HG02571 (cell line): ENCODE measurements around the gene CDH4.

Experiments used
- ATAC-seq: cut with Tn5 transposase; IDR thresholded peaks from one replicate; pipeline ENCODE4 v1.9.1; 2021; ENCODE audit warnings: mild to moderate bottlenecking, moderate library complexity; ENCODE audit not compliant: unreplicated experiment

CDH4 gene

GRCh38 chr20:61613917-61614705 lies 362.1 kb downstream of the CDH4 start:
- no peak for ATAC-seq

- ATAC-seq: no peak
Observed at GRCh38 chr20:61614706-61615100, 362.6 kb downstream of the CDH4 start.

GRCh38 chr20:61615806-61616205 lies 363.7 kb downstream of the CDH4 start:
- ATAC-seq: no peak

GRCh38 chr20:61619751-61620150 lies 367.7 kb downstream of the CDH4 start:
- ATAC-seq: no peak

GRCh38 chr20:61620174-61620573 lies 368.1 kb downstream of the CDH4 start:
- no peak for ATAC-seq

DNA sequence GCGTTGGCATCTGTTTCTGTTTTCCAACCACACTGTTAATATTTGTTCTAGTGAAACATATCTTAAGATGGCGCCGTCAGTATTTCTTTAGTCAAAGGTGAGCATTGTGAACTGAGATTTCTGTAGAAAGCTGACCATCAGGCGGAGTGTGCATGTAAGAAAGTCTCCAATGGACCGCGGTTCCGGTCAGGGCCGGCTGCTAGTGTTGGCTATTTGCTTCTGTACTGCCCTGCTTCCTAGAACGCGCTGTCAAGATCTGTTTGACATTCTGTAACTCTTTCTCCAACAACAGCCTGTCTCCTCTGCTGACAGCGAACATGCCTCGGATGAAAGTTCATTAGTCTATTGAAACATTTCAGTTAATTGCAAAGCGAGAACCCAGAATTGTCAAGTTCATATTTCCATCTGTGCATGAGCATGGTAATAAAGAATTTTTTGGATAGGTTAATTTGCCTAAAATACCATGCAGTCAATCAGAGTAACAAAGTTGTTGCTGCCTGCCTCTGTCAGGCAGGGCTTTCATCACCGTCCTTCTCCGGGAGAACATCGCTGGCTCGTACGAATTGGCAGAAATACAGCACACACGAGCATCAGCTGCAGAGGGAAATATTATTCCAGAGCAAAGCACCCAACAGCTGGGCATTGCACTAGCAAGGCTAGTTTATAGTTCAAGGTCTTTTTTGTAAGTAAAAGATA lies 369.1 kb downstream of the CDH4 start:
- ATAC-seq: no peak

DNA sequence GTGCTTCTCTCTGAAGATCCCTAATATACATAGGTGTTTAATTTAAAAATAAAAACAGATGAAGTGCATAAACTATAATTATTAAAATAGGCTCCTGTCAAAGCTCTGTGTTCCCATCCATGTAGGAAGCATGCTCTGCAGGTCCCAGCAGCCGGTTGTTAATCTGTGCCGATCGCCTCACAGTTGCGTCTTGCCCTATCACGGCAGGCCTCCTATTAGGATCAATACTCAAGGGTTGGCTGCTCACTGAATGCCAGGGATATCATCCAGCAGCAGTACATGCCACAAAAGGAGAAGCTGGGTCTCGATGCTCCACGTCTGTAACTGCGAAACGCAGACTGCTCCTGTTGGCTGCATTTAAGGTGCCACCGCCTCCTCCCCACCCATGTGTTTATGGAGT lies 369.8 kb downstream of the CDH4 start:
- ATAC-seq: no peak

DNA sequence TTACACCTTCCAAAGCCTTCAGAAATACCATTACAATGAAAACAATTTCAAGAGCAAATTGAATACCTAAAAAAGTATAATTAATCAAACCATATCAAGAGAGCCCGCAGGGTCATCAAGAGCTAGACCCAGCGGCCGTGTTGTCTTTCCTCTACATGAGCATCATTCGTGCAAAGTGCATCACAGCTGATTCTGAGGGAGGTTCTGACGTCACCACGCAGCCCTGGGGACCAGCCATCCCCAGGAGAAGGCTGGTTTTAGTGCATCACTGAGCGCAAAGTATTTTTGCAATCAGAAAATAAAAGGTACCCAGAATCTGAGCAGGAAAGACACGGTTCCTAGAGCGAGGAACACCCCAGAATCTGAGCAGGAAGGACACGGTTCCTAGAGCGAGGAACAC lies 371.4 kb downstream of the CDH4 start:
- no peak for ATAC-seq

DNA sequence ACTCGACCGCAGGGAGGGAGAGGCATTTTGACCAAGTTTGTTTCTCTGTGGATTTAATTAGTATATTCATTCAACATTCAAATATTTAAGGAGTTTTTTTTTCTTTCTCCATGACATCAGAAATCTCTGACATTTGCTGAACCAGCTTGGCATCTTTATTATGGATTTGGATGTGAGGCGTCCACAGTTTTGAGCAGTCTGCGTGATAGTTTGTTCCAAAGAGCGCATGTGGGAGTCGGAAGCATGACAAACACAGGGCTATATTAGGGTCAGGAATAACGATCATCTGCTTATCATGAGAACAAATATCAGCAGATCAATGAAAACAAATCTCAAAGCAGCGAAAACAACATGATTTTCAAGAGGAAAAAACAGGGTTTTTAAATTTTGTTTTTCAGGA lies 373.2 kb downstream of the CDH4 start:
- no peak for ATAC-seq

DNA sequence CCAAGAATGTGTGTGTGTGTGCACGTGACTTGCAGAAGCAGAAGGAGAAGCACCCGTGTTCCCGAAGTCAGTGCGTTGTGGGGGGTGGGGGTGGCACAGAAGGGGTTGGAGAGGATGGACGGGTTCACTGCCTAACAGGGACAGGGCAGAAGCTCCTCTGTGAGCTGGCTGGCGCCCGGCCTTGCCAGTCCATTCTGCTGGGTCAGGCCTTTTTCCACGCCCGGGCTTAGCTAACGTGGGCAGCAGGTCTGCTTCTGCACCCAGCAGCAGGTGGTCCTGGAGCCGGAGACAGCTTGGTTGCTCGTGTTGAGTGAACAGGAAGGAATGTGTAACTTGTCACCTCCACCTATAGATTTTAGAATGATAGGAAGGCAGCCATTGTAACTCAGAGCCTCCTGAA lies 374.4 kb downstream of the CDH4 start:
- ATAC-seq: no peak

GRCh38 chr20:61627791-61628415 lies 375.8 kb downstream of the CDH4 start:
- no peak for ATAC-seq

- ATAC-seq: no peak
Observed at GRCh38 chr20:61628480-61628879, 376.4 kb downstream of the CDH4 start.

DNA sequence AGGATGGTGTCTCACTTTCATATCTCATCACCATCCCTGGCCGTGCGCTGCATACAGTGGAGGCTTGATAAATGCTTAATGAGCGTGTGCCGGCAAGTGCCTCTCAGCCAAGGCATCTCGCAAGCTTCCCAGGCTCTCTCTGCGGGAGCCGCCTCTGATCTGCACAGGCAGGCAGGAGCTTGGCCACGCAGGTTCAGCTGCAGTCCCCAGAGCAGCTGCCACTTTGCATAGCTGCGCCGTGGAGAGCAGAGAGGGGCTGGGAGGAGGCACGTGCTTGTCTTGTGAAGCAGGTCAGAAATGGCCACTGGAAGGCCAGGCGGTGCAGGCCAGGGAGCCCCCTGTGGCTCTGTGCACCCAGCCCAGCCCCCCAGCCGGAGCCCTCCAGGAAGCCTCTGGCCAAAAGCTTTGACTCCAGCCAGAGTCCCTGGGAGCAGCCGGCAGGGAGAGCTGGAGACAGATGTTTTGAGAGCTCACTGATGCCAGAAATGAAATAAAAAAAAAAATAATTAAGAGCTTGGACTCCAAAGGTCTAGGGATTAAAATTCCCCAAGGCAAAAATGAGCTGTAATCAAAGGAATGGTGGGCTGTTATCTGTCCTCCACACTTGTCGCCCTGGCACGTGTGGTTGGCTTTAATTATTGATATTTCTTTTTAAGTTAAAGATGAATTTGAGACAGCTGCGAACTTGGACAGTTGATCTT lies 377.0 kb downstream of the CDH4 start:
- ATAC-seq: no peak

- ATAC-seq: no peak
Observed at GRCh38 chr20:61629602-61630390, 377.7 kb downstream of the CDH4 start.

DNA sequence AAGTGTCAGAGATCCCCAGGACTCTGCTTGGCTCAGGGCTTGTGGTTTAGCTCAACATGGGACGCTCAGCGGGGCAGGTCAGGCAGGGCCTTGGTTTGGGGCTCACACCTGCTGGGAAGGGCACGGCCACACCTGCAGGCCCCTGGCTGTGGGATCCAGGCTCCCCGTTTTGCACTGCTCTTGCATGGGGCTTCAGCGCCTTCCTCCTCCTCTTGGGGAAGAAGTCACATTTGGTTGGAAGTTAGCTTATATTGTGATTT lies 378.3 kb downstream of the CDH4 start:
- ATAC-seq: no peak

DNA sequence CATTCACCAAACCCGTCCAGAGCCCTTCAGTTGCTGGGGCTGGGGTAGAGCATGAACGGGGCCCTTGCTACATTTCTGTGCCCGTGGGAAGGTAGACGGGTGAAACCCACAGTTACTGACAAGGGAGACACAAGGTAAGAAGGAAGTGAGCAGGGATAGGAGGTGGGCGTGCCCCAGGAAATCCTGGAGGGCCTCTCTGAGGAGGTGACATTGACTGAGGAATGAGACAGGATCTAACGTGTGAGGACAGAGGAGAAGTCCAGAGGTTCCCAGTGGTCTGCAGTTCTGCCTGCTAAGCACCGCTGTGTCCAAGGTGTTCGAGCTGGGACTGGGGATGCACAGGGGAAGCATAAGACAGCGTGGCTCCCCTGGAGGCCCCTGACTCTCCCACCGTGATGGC lies 378.8 kb downstream of the CDH4 start:
- no peak for ATAC-seq

DNA sequence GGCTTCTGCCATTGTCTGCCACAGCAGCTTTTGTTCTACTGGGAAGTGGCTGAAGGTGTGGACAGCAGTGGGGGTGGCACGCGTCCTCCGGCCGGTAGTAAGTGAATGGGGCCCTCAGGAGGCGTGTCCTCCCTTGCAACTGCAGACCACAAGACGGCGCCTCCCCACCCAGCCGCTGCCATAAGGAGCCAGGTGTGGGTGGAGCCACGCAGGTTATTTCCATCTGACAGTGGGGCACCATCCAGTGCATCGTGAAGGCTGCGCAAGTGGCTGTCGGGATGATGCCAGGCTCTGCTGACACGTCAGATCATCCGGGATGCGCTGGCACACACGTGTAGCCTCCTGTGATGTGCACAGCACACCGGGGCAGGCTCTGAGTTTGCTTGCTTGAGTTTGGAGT lies 379.7 kb downstream of the CDH4 start:
- ATAC-seq: no peak

GRCh38 chr20:61633004-61633403 lies 380.9 kb downstream of the CDH4 start:
- ATAC-seq: no peak

DNA sequence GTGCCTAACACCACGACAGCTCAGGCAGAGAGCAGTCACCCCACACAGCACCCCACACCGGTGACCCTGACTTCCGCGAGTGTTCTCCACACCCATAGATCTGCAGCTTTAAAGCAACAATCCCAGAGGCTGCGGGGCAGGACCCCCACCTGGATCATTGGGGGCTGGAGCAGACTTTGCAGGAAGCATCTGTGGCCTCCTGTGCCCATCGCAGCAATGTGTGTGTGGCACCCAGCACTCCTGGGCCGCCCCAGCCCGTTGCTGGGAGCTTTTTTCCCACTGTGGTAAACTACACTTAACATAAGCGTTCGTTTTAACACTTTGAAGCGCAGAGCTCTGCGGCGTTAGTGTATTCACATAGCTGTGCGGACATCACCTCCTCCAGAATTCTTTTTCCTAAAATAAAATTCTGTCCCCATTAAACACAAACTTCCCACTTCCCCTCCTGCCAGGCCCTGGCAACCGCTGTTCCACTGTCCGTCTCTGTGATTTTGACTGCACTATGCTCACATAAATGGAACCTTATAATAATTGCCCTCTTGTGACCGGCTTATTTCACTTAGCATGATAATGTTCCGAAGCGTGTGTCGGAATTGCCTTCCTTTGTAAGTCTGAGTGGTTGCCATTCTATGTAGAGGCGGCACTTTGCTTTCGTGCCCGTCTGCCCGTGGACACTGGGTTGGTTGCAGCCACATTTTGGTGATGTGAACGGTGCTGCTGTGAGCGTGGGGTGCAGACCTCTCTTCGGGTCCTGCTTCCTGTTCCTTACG lies 382.5 kb downstream of the CDH4 start:
- ATAC-seq: no peak

GRCh38 chr20:61635721-61636455 lies 383.8 kb downstream of the CDH4 start:
- ATAC-seq: no peak
